ENCODE data around the gene DHX29.

Gene DHX29

DNA sequence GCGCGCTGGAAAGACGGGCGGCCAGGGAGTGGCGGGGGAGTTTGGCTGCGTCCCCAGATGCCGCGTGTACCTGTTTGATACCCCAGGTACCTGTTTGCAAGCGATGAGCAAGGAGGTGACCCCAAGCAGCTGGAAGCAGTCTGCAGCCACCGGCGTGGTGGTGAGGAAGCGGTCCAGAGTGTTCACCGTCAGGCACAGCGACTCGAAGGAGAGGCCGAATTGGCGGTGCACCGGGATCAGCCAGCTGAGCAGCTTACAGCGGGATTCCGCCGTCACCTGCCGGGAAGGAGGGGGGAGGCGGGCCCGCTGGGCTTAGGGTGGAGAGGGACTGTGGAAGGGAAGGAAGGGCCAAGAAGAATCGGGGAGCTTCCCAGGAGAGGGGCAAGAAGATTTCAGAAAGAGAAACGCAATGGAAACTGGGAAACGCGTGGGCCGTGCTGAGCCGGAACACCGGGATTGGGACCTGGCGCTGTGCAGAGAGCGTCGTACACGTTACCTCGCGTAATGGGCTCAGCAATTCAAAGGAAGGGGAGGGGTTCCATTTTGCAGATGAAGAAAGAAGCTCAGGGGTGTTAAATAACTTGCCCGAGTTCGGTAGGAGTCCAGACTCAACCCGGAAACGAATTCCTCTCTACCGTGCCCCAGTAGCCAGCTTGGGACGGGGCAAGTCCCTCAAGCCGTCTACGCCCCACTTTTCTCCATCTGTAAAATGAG lies 75.1 kb downstream of the DHX29 start:
- TF ChIP-seq, protein P1, sequence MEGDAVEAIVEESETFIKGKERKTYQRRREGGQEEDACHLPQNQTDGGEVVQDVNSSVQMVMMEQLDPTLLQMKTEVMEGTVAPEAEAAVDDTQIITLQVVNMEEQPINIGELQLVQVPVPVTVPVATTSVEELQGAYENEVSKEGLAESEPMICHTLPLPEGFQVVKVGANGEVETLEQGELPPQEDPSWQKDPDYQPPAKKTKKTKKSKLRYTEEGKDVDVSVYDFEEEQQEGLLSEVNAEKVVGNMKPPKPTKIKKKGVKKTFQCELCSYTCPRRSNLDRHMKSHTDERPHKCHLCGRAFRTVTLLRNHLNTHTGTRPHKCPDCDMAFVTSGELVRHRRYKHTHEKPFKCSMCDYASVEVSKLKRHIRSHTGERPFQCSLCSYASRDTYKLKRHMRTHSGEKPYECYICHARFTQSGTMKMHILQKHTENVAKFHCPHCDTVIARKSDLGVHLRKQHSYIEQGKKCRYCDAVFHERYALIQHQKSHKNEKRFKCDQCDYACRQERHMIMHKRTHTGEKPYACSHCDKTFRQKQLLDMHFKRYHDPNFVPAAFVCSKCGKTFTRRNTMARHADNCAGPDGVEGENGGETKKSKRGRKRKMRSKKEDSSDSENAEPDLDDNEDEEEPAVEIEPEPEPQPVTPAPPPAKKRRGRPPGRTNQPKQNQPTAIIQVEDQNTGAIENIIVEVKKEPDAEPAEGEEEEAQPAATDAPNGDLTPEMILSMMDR (conservative IDR thresholded peaks at IDR 0.05; ENCODE audit: low read depth): no peak
- H3K27ac ChIP-seq: peak overlapping the region; percentile 91
- CTCF ChIA-PET: interaction anchor here (0.6 to 2.4 kb wide), 9 partner anchors 17 to 343 kb away, joined by 3 to 16 read pairs (median 3); partner anchors contain the start of gene GPX8
- POLR2A ChIA-PET (ENCODE audit: low non-redundant PET): interaction anchor here (0.7 kb wide), 1 partner anchor 75 kb away, joined by 3 read pairs; the partner anchor contains the start of genes DHX29 and MTREX
- peak; percentile 81 for DNase-seq (ENCODE audit: low spot score)

DNA sequence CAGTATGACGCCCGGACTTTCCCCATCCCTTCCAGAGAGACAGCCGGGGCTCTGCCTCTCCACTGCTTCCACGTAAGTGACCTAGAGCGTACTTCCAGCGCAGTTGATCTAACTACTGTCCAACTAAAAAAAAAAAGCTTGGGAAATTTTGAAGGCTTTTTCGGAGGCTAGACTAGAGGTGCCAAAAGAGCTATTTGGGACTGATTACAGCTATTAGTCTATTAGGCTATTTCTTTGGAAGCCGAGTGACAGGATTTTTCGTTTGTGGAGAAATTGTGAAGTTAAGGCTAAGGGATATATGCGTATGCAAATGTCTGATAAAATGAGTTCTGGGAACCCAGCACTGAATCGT lies 75.6 kb downstream of the DHX29 start:
- POLR2A ChIA-PET (ENCODE audit: low non-redundant PET): interaction anchor here (0.5 kb wide), 1 partner anchor 49 kb away, joined by 3 read pairs; no protein-coding TSS in a partner anchor
- CTCF ChIA-PET: interaction anchor here (0.6 to 2.4 kb wide), 6 partner anchors 36 to 176 kb away, joined by 3 to 16 read pairs (median 3); partner anchors contain the start of gene GPX8
- TF ChIP-seq, protein P1 (conservative IDR thresholded peaks at IDR 0.05; ENCODE audit: low read depth): no peak
- H3K27ac ChIP-seq: peak overlapping the region; percentile 91
- no peak for DNase-seq (ENCODE audit: low spot score)

DNA sequence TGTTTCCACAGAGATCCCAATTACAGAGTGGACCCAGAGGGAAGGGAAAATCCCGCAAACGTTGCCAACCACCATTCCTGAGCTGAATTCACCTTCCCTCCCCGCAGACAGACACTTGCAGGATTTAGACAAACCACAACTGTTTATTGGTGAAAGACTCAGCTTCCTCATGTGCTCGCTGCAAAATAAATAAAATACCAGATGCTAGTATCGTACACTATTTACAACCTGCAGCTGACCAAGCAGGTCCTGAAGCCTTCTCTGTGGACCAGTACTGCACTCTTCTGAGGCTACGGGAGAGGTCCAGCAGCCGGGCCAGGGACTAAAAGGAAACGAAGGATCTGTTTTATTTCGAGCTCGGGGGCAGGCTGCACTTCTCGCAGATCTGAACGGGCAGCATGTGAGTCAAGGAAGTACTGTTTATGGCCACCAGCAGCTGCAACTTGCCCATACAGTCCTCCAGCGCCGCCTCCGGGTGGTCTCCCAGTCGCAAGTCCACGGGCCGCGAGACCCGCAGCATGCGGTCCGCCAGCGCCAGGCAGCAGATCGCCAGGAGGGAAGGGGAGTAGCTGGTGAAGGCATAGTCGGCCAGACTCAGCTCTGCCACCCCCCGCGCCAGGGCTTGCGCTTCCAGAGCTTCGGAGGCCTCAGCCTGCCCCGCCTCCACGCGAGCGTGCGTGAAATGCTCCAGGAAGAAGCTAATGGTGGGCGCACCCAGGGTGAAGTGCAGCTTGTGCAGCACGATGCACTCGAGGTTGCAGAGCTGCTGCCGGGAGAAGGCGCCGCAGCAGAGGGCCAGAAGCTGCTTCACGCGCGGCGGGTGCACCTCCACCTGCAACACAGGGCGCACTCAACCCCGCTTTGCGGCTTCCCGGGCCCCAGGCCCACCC lies 76.2 kb downstream of the DHX29 start:
- no peak for DNase-seq (ENCODE audit: low spot score)
- CTCF ChIA-PET: interaction anchor here (0.6 to 2.4 kb wide), 3 partner anchors 44 to 177 kb away, joined by 3 to 16 read pairs (median 3); no protein-coding TSS in a partner anchor
- peak overlapping the region; percentile 91; the same call in 1 of the 2 replicates for H3K27ac ChIP-seq
- TF ChIP-seq, protein P1 (conservative IDR thresholded peaks at IDR 0.05; ENCODE audit: low read depth): no peak
- POLR2A ChIA-PET (ENCODE audit: low non-redundant PET): interaction anchor here (0.5 kb wide), 1 partner anchor 50 kb away, joined by 3 read pairs; no protein-coding TSS in a partner anchor

DNA sequence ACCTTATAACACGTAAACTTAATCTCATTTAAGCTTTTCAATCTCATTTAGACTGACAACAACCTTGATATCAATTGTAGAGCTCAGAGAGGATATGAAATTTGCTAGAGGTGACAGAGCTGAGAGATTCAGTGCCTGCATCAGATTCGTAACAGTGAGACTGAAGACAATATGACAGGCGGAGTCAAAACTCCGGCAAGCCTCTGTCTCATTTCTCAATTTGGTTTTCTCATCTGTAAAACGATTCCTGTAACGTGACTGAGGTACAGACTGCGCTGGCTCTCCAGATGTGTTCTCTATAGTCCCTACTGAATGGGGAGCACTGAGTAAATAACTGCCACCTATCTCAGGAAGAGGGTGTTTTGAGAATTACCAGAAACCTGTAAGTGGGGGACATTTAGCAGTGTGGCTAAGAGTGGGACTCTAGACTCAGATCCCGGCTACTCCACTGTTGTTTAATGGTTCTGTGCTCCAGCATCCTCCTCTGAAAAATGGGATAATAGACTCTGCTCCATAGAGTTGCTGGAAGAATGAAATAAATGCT lies 77.3 kb downstream of the DHX29 start:
- no peak overlapping the region for H3K27ac ChIP-seq
- ChIA-PET POLR2A (ENCODE audit: low non-redundant PET) (interaction anchor here (1.0 kb wide), 1 partner anchor 57 kb away, joined by 4 read pairs; the partner anchor contains the start of gene CDC20B), CTCF (no interaction called here)
- TF ChIP-seq, protein P1 (conservative IDR thresholded peaks at IDR 0.05; ENCODE audit: low read depth): no peak
- DNase-seq (ENCODE audit: low spot score): no peak

DNA sequence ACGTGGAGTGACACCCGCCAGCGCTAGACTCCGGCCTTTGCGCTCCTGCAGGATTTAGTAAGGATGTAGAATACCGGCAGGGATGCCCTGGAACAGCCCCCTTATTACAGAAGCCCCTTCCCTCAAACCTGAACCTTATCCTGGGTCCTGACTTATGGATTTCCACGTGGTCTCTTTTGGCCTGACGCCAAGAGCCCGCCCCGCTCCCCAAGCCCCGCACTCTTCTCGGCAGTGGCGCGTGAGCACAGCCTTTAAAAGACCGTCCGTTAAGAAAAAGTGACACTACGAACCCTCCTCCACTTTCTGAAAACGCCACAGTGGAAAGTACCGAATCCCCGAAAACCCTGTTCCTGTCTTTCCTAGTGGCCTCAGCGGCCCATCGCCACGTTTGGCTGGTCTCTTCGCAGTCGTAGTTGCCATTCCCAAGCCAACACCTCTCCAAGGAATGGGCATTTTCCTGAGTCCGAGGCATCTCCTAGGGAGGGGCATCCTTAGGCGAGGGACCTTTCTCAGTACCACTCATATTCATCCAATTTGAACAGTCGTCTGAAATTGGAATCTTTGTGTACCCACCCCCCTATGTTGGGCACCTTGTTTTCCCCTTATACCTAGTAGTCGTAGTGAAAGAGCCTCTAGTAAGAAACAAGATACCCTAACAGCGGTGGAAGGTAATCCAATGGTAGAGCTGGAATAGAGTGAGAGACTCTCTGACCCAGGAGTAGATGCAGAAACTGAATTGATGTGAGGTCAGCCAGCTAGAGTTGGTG lies 79.6 kb downstream of the DHX29 start:
- peak overlapping the region; percentile 83 for H3K27ac ChIP-seq
- ChIA-PET CTCF (interaction anchor here (0.5 to 1.0 kb wide), 4 partner anchors 9 to 77 kb away, joined by 3 to 4 read pairs (median 4); no protein-coding TSS in a partner anchor), POLR2A (ENCODE audit: low non-redundant PET) (no interaction called here)
- no peak for DNase-seq (ENCODE audit: low spot score)
- TF ChIP-seq, protein P1 (conservative IDR thresholded peaks at IDR 0.05; ENCODE audit: low read depth): no peak
